Muscle layer of duodenum (tissue), 2 donors: ENCODE measurements around the gene HTR7.

Source experiments
- H3K27ac ChIP-seq: one replicate; pipeline ENCODE4 v1.7.0; 2013; ENCODE audit warnings: mild to moderate bottlenecking, low read length
- H3K27me3 ChIP-seq: one replicate; pipeline ENCODE4 v1.7.0; 2013; ENCODE audit warnings: low read depth, mild to moderate bottlenecking, control low read depth, low read length
- H3K36me3 ChIP-seq, 2 donors: one replicate each; pipeline ENCODE4 v1.7.0; 2013; ENCODE audit warnings: low read length in 2 of 2, control low read depth in 1 of 2, mild to moderate bottlenecking in 1 of 2; ENCODE audit not compliant: insufficient read depth in 2 of 2, control insufficient read depth in 1 of 2
- H3K4me1 ChIP-seq, 2 donors: one replicate each; pipeline ENCODE4 v1.7.0; 2013; ENCODE audit warnings: low read length in 2 of 2, mild to moderate bottlenecking in 2 of 2, control low read depth in 1 of 2, moderate library complexity in 1 of 2; ENCODE audit not compliant: insufficient read depth in 2 of 2, control insufficient read depth in 1 of 2
- H3K4me3 ChIP-seq, 2 donors: one replicate each; pipeline ENCODE4 v1.7.0; 2013; ENCODE audit warnings: low read length in 2 of 2, low read depth in 1 of 2, mild to moderate bottlenecking in 1 of 2
- H3K9me3 ChIP-seq, 2 donors: one replicate each; pipeline ENCODE4 v1.7.0; 2013; ENCODE audit warnings: low read length in 2 of 2, control low read depth in 1 of 2, mild to moderate bottlenecking in 1 of 2; ENCODE audit not compliant: control insufficient read depth in 1 of 2
- donor health status: healthy.

Gene HTR7

DNA sequence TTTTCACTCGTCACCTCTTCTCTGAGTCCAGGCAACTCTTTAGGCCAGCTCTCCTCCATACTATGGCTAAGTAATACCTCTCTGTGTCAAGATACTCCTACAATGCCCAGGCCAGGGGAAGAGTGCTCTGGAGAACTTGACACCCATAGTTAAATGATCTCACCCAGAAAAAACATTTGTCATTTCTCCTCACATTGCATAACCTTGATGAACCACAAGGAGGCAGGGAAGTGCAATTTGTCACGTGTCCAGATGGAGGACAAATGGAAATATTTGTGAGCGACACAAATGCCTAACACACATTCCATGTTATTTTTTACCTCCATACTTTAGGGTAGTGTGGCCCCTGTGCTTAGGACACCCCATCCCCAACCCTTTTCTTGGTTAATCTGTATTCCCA, 78.3 kb downstream of the HTR7 start:
- Histone ChIP-seq H3K36me3 (no peaks in the 10 kb centered on the region), H3K27ac (no peak overlapping the region), H3K9me3 (no peaks in the 10 kb centered on the region), H3K27me3 (no peaks in the 10 kb centered on the region), H3K4me3 (no peak overlapping the region), H3K4me1 (no peaks in the 10 kb centered on the region)

DNA sequence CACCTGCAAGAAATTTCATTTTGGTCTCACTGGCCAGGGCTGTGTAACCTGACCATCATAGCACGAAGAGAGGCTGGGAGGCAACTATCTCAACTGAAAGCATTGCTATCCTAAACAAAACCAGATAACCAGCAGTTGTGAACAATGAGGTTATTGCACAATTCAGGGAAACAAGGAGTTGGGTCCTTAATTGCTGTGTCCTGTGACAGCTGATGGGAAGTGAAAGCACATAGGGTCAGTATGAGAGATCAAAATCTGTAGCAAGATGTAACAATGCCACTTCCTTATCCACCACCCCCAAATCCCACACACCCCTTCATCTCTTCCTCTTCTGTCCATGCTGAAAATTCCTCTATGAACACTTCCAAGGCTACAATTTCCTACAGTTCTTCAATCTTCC, 80.2 kb downstream of the HTR7 start:
- H3K36me3 ChIP-seq, result no peaks in the 10 kb centered on the region
- no peaks in the 10 kb centered on the region for H3K27me3 ChIP-seq
- no peak overlapping the region for H3K4me3 ChIP-seq
- H3K9me3 ChIP-seq, result no peaks in the 10 kb centered on the region
- H3K4me1 ChIP-seq, result no peaks in the 10 kb centered on the region
- H3K27ac ChIP-seq, result no peak overlapping the region

GRCh38 chr10:90775351-90776028, 82.3 kb downstream of the HTR7 start:
- H3K27me3 ChIP-seq, result no peaks in the 10 kb centered on the region
- H3K27ac ChIP-seq, result no peak overlapping the region
- no peaks in the 10 kb centered on the region for H3K36me3 ChIP-seq
- no peak overlapping the region for H3K4me3 ChIP-seq
- H3K4me1 ChIP-seq, result no peaks in the 10 kb centered on the region
- no peaks in the 10 kb centered on the region for H3K9me3 ChIP-seq

- H3K4me3 ChIP-seq, result no peak overlapping the region
- no peaks in the 10 kb centered on the region for H3K36me3 ChIP-seq
- no peaks in the 10 kb centered on the region for H3K4me1 ChIP-seq
- H3K27me3 ChIP-seq, result no peaks in the 10 kb centered on the region
- no peak overlapping the region for H3K27ac ChIP-seq
- no peaks in the 10 kb centered on the region for H3K9me3 ChIP-seq
Observed at GRCh38 chr10:90769946-90770841, 87.6 kb downstream of the HTR7 start.

DNA sequence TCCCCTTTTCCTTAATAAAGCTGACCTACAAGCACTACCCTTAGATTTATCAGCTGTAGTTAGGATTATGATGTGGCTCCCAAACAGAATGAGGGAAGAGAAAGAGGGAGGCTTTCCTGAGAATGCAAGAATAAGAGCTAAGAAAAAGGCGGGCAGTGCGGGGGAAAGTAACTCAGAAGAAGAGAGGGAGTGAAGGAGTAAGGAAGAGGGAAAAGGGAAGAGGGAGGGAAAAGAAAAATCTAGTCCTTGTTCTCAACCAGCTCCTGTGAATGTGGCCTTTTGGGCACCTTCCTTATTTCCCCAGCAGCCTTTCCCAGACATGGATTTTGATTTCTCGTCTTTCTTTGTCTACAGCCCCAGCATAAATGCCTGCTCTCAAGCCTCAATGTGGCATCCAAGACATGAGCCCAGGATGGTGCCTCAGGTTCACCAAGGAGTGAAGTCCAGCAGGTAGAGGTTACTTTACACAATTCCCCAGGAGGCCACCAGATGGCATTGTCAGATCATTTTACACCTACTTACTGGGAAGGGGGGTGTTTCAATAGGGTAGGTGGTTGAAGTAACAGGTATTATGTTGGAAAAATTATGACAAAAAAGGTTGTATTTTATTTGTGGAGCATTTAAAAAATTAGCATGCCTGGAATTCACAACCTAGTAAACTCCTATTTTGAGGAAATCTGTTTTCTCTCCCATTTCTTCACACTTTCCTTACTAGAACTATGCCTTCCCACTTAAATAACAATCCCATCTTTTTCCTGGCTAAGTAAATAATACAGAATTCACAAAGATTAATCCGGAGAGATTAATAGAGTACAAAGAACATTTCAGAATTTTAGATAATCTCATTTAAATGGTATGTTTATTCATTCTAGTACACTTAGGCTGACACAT, 106.5 kb downstream of the HTR7 start:
- H3K4me3 ChIP-seq, result no peak overlapping the region
- H3K27me3 ChIP-seq, result no peaks in the 10 kb centered on the region
- no peaks in the 10 kb centered on the region for H3K9me3 ChIP-seq
- no peaks in the 10 kb centered on the region for H3K4me1 ChIP-seq
- H3K27ac ChIP-seq, result no peak overlapping the region
- no peaks in the 10 kb centered on the region for H3K36me3 ChIP-seq

GRCh38 chr10:90746829-90747228, 111.0 kb downstream of the HTR7 start:
- no peak overlapping the region for H3K27ac ChIP-seq
- no peaks in the 10 kb centered on the region for H3K27me3 ChIP-seq
- no peaks in the 10 kb centered on the region for H3K4me1 ChIP-seq
- no peaks in the 10 kb centered on the region for H3K36me3 ChIP-seq
- H3K4me3 ChIP-seq, result no peak overlapping the region
- no peaks in the 10 kb centered on the region for H3K9me3 ChIP-seq

- Histone ChIP-seq H3K36me3 (no peaks in the 10 kb centered on the region), H3K9me3 (no peaks in the 10 kb centered on the region), H3K27me3 (no peaks in the 10 kb centered on the region), H3K27ac (no peak overlapping the region), H3K4me1 (no peaks in the 10 kb centered on the region), H3K4me3 (no peak overlapping the region)
Observed at GRCh38 chr10:90745565-90745964, 112.3 kb downstream of the HTR7 start.

DNA sequence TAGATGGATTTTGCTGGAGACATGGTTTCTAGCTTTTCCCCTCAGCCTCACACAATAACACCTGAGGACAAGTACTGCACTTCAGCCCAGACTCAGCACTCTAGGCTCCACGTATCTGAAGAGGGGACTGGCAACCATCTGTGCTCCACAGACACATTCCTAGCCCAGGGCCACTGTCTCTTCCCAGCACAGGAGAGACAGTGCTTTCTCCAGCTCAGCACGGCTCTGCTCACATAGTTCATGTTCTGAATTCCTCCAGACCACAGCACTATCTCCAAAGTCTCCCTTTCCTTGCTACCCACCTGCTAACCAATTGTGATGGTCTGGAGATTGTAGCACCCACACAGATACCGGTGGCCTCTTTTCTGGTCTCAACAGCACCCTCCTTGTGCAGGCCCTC, 114.5 kb downstream of the HTR7 start:
- no peaks in the 10 kb centered on the region for H3K9me3 ChIP-seq
- no peaks in the 10 kb centered on the region for H3K27me3 ChIP-seq
- H3K27ac ChIP-seq, result no peak overlapping the region
- no peak overlapping the region for H3K4me3 ChIP-seq
- no peaks in the 10 kb centered on the region for H3K36me3 ChIP-seq
- H3K4me1 ChIP-seq, result no peaks in the 10 kb centered on the region

DNA sequence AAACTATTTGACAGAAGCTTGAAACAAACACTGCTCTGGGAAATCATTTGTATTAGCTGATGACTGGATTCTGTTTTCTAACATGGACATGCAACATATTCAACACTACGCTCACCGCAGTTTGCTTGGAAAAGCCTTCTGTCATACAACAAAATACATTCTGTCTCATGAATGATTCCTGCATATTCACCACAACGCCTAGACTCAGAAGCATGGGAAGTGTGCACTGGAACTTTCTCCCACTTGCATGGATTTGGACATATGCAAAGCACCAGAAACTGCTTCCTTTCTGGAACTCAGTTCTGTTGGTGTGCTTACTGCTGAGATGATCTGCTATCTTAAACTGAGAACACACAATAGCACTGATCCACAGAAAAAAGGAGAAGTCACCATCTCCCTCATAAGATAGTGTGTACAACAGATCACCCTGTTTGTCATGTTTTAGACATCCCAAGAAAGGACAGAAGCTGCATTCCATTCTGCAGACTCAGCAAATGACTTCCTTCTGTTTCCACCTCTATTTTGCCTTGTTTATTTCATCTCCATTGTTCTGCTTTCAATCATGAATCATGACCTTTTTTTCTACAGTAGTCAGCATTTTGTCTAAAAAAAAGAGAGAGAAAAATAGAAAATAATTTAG, 115.8 kb downstream of the HTR7 start:
- H3K9me3 ChIP-seq, result no peaks in the 10 kb centered on the region
- H3K27ac ChIP-seq, result no peak overlapping the region
- no peaks in the 10 kb centered on the region for H3K4me1 ChIP-seq
- no peak overlapping the region for H3K4me3 ChIP-seq
- H3K27me3 ChIP-seq, result no peaks in the 10 kb centered on the region
- no peaks in the 10 kb centered on the region for H3K36me3 ChIP-seq

DNA sequence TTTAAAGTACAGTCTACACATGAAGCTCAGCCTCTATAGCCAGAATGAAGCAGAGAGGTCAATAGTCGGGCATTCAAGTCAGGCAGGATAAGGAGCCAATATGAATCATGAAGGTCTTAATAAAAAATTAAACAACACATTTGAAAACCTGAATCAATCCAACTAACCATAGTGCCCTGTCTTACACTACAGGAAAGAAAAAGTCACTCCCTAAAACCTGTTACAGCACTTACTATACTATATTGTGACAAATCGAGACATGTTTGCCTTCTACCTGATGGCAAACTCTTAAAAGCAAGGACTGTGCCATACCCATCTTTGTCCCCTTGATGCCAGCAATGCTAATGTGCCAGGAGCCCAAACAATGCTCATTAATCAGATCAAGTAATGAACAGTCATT, 117.6 kb downstream of the HTR7 start:
- Histone ChIP-seq H3K27ac (no peak overlapping the region), H3K9me3 (no peaks in the 10 kb centered on the region), H3K27me3 (no peaks in the 10 kb centered on the region), H3K4me1 (no peaks in the 10 kb centered on the region), H3K4me3 (no peak overlapping the region), H3K36me3 (no peaks in the 10 kb centered on the region)

DNA sequence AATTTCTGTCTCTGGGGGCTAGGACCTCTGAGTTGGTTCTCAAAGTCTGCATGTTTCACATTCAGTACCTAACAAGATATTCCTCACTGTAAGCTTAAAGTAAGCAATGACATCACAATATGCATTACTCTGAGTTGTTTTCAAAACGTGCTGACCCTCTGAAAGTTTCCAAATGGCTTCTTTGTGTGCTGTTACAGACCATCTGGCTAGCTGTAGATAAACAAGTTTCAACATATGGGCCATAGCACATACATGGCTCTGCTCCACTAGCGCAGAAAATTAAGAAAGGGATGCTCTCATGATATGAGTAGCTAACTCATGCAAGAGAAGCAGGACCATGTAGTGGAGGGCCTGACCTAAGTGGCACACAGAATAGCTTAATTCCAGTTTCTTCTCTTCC, 119.0 kb downstream of the HTR7 start:
- no peaks in the 10 kb centered on the region for H3K9me3 ChIP-seq
- no peaks in the 10 kb centered on the region for H3K27me3 ChIP-seq
- H3K36me3 ChIP-seq, result no peaks in the 10 kb centered on the region
- H3K4me3 ChIP-seq, result no peak overlapping the region
- H3K4me1 ChIP-seq, result no peaks in the 10 kb centered on the region
- H3K27ac ChIP-seq, result no peak overlapping the region
